Measurements from ENCODE around the gene SFRP5.

Gene SFRP5

GRCh38 chr10:97771913-97772823, at the start of gene SFRP5:
Gene SFRP5, minus strand, starts transcription at chr10:97771999. Its CDS starts 166 bp downstream, at chr10:97771833.
- DNase-seq (ENCODE audit: low read depth in 3 of 3): no peak

DNA sequence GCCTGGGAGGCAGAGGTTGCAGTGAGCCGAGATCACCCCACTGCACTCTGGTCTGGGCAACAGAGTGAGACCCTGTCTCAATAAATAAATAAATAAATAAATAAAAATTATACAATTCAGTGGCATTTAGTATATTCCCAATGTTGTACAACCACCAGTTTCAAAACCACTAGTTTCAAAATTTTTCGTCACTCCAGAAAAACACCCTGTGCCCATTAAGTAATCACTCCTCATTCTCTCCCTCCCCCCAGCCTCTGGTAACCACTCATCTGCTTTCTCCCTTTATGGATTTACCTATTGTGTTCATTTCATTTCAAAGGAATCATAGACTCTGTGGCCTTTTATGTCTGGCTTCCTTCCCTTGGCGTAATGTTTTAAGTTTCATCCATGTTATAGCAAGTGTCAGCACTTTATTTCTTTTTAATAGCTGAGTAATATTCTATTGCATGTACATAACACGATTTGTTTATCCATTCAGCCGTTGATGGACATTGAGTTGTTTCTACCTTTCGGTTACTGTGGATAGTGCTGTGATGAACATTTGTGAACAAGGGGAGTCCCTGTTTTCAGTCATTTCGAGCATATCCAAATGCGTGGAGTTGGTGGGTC, 48.4 kb upstream of the SFRP5 start:
- DNase-seq (ENCODE audit: low read depth in 3 of 3): no peak

- DNase-seq (ENCODE audit: low read depth in 3 of 3): no peak
Observed at GRCh38 chr10:97818572-97818971, 46.8 kb upstream of the SFRP5 start.

- no peak for DNase-seq (ENCODE audit: low read depth in 3 of 3)
Observed at GRCh38 chr10:97816609-97817008, 44.8 kb upstream of the SFRP5 start.

GRCh38 chr10:97814996-97815395, 43.2 kb upstream of the SFRP5 start:
- no peak for DNase-seq (ENCODE audit: low read depth in 3 of 3)

DNA sequence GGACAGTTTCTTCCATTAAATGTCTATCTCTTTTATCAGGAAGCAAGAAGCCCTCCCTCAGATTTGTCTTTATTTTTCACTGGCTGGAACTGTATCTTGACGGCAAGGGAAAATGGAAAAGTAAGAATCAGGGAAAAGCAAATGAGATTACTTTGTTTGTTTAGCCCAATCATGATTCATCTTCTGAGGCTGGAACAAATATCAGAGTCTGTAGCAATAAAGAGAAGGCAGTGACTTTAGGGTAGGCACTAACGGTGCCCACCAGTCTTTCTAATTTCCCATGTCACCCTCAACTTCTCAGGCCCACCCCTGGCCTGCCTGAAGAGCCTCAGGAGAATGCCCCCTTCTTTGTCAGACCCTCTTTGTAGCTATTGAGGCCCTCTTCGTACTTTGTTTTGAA, 41.5 kb upstream of the SFRP5 start:
- no peak for DNase-seq (ENCODE audit: low read depth in 3 of 3)

DNA sequence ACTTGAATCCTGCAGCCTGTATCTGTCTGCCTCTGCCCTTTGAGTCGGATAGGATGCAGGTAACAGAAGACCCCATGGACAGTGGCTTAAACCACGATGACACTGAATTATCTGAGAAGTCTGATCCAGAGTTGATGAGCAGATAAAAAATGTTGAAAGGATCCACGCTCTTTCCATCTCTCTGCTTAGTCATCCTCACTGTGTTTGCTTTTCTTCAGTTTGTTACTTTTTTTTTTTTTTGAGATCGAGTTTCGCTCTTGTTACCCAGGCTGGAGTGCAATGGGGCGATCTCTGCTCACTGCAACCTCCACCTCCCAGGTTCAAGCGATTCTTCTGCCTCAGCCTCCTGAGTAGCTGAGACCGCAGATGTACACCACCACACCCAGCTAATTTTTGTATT, 40.9 kb upstream of the SFRP5 start:
- no peak for DNase-seq (ENCODE audit: low read depth in 3 of 3)

GRCh38 chr10:97811958-97812357, 40.2 kb upstream of the SFRP5 start:
- no peak for DNase-seq (ENCODE audit: low read depth in 3 of 3)

GRCh38 chr10:97810446-97810845, 38.6 kb upstream of the SFRP5 start:
- DNase-seq (ENCODE audit: low read depth in 3 of 3): no peak

GRCh38 chr10:97805949-97806348, 34.1 kb upstream of the SFRP5 start:
- DNase-seq (ENCODE audit: low read depth in 3 of 3): no peak

- no peak for DNase-seq (ENCODE audit: low read depth in 3 of 3)
Observed at GRCh38 chr10:97805096-97805884, 33.5 kb upstream of the SFRP5 start.

- DNase-seq (ENCODE audit: low read depth in 3 of 3): no peak
Observed at GRCh38 chr10:97801422-97801821, 29.6 kb upstream of the SFRP5 start.

DNA sequence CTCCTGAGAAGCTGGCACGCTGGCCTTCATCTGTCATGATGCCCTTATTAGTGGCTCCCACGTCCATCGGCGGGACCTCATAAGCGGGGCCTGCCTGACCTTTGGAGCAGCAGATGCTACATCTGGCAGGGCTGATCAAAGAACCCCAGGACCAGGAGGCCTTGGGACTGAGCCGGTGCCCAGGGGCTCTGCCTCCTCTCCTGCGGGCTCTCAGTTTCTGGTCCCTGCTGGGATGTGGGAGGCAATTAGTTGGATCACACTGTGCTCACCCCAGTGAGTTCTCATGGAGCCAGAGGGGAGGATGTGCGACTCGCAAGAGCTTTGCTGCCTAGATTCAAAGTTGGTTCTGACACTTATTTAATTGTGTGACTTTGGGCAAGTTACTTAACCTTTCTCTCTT, 28.7 kb upstream of the SFRP5 start:
- no peak for DNase-seq (ENCODE audit: low read depth in 3 of 3)

DNA sequence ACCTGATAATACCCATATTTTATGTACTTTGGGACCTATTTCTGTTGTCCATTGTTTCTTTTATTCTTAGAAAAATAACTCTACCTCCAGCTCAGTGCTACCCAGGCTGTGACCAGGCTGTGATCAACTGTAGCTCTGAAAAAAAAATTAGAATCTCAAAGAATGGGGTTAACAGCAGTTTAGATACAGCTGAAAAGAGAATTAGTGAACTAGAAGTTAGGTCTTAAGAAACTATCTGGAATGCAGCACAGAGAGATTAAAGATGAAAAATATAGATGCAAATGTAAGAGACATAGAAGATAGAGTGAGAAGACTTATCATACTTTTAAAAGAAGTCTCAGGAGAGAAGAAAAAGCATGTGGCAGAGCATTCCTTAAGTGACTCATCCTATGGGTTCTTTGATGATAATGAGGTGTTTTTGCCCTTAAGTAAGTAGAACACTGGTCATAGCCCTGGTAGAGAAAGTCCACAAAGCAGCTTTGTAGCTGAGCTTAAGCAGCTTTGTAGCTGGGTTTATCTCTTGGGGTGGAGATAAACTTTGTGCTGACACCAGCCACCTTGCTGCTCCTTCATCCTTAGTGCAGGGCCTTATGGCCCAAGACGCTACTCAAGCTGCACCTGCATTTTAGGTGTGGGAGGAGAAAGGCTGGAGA, 27.3 kb upstream of the SFRP5 start:
- no peak for DNase-seq (ENCODE audit: low read depth in 3 of 3)

- peak in 1 of 3 experiments; percentile 19 for DNase-seq (ENCODE audit: low read depth in 3 of 3)
Observed at GRCh38 chr10:97796651-97797050, 24.9 kb upstream of the SFRP5 start.

- no peak for DNase-seq (ENCODE audit: low read depth in 3 of 3)
Observed at GRCh38 chr10:97795886-97796285, 24.1 kb upstream of the SFRP5 start.

GRCh38 chr10:97791824-97792721, 20.3 kb upstream of the SFRP5 start:
- DNase-seq (ENCODE audit: low read depth in 3 of 3): peak; percentile 44 to 55 (median 47)

- no peak for DNase-seq (ENCODE audit: low read depth in 3 of 3)
Observed at GRCh38 chr10:97789770-97790397, 18.1 kb upstream of the SFRP5 start.

- no peak for DNase-seq (ENCODE audit: low read depth in 3 of 3)
Observed at GRCh38 chr10:97788552-97789442, 17.0 kb upstream of the SFRP5 start.
